Mucosa of descending colon (tissue), 3 donors: ENCODE measurements around the gene CNTN4. TPM values are rescaled to one million over a fixed set of nuclear protein-coding genes. Genes with fewer than 3 reads are reported as not detected.

Experiments used
- ATAC-seq: fragments of 200-7000 bp; cut with Tn5 transposase; one replicate; pipeline ENCODE4 v1.9.1; 2020; ENCODE audit warnings: mild to moderate bottlenecking, moderate library complexity
- DNase-seq, 3 donors: peaks; one replicate each; pipeline ENCODE4 v3.0.0-alpha.2; 2020
- H3K36me3 ChIP-seq: fragments of 200-600 bp; one replicate; pipeline ENCODE4 v1.8.0; 2021; ENCODE audit warnings: low read depth, mild to moderate bottlenecking
- H3K4me1 ChIP-seq: fragments of 200-600 bp; one replicate; pipeline ENCODE4 v1.8.0; 2021; ENCODE audit warnings: low read depth, mild to moderate bottlenecking
- H3K4me3 ChIP-seq: fragments of 200-600 bp; one replicate; pipeline ENCODE4 v1.8.0; 2021; ENCODE audit warnings: mild to moderate bottlenecking
- H3K9me3 ChIP-seq: fragments of 200-600 bp; one replicate; pipeline ENCODE4 v1.8.0; 2021; ENCODE audit warnings: mild to moderate bottlenecking
- intact Hi-C, 2 donors: fragments of 100-400 bp; cut with DNase I in 1 of 2; cut with micrococcal nuclease in 1 of 2; formaldehyde crosslinking; loops; one replicate each; pipeline versions ENCODE4 v1.11.0 to v1.11.1; 2022; cut with DNase I, micrococcal nuclease
- total RNA-seq, 3 donors: library from RNA; stranded (reverse); fragmentation: NEBNext Ultra II Directional in 2 of 3; extraction: Animal tissue kit (Norgen Biotek cat#: 25700) in 2 of 3; gene quantifications; one replicate each; pipeline versions ENCODE4 v1.2.1 to v1.2.4, GENCODE V29; 2021 to 2023
- TF ChIP-seq, protein P1 (sequence below): fragments of 200-600 bp; IDR thresholded peaks from one replicate; pipeline ENCODE4 v1.8.0; 2022; ENCODE audit warnings: antibody characterized with exemption, mild to moderate bottlenecking
- donor health status: DM: no; HTN: no; CAD: no; lungs with moderate emphysema.
- donor health status: DM: no; HTN: no; CAD: no.
- donor health status: DM: no; HTN: yes; CAD: no.

The CNTN4 gene
- total RNA-seq, 3 donors from 2014 or later, result 7.8 to 41.1 (median 13.4) TPM

DNA sequence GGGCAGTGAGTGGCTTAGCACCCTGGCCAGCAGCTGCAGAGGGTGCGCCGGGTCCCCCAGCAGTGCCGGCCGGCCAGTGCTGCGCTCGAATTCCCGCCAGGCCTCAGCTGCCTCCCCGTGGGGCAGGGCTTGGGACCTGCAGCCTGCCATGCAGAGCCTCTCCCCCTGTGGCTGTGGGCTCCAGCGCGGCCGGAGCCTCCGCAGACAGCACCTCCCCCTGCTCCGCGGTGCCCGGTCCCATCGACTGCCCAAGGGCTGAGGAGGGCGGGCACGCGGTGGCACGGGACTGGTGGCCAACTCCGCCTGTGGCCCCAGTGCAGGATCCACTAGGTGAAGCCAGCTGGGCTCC lies 386.3 kb downstream of the CNTN4 start:
- H3K4me3 ChIP-seq, result no peak overlapping the region
- intact Hi-C loops, result no loop called here
- H3K36me3 ChIP-seq, result no peaks in the 10 kb centered on the region
- ATAC-seq (no peak), DNase-seq (no peak)
- TF ChIP-seq, protein P1, sequence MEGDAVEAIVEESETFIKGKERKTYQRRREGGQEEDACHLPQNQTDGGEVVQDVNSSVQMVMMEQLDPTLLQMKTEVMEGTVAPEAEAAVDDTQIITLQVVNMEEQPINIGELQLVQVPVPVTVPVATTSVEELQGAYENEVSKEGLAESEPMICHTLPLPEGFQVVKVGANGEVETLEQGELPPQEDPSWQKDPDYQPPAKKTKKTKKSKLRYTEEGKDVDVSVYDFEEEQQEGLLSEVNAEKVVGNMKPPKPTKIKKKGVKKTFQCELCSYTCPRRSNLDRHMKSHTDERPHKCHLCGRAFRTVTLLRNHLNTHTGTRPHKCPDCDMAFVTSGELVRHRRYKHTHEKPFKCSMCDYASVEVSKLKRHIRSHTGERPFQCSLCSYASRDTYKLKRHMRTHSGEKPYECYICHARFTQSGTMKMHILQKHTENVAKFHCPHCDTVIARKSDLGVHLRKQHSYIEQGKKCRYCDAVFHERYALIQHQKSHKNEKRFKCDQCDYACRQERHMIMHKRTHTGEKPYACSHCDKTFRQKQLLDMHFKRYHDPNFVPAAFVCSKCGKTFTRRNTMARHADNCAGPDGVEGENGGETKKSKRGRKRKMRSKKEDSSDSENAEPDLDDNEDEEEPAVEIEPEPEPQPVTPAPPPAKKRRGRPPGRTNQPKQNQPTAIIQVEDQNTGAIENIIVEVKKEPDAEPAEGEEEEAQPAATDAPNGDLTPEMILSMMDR, result no peak
- H3K4me1 ChIP-seq, result no peaks in the 10 kb centered on the region
- no peaks in the 10 kb centered on the region for H3K9me3 ChIP-seq

DNA sequence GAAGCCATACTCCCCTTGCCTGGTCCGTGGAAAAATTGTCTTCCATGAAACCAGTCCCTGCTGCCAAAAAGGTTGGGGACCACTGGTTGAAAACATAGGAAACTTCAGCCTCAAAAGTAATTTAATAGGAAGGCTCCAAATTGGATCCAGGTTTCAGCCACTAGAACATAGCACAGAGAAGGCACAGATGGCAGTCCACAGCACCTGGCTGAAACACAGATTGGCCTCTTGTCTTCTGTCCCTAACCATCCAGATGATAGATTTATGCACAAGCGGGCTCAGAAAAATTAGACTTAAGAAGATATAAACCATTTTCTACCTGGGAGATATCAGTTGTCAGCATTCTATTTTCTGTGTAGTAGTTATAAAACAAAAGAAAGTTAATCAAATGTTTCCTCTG lies 397.1 kb downstream of the CNTN4 start:
- DNase-seq (no peak), ATAC-seq (no peak)
- Histone ChIP-seq H3K4me3 (no peak overlapping the region), H3K4me1 (no peaks in the 10 kb centered on the region), H3K9me3 (no peaks in the 10 kb centered on the region), H3K36me3 (no peaks in the 10 kb centered on the region)
- TF ChIP-seq, protein P1, result no peak
- intact Hi-C loops, result no loop called here

DNA sequence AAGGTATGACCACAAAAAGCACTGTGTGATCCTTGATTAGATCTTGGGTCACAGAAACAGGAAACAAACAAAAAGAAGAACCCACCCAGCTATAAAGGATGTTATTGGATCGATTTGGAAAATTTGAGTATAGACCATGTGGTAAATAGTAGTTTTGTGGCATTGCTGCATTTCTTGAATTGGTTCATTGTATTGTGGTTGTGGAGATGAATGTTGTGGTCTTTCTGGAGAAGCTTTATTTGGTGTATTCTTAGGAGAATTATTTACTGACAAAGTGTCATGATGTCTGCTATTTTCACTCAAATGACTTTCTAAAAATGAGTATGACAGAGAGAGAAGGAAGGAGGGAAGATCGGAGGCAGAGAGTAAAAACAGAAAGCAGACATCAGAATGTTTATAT lies 406.2 kb downstream of the CNTN4 start:
- Histone ChIP-seq H3K9me3 (no peaks in the 10 kb centered on the region), H3K4me3 (no peak overlapping the region), H3K36me3 (no peaks in the 10 kb centered on the region), H3K4me1 (no peaks in the 10 kb centered on the region)
- ATAC-seq (no peak), DNase-seq (no peak)
- TF ChIP-seq, protein P1, result no peak
- intact Hi-C loops, result no loop called here

DNA sequence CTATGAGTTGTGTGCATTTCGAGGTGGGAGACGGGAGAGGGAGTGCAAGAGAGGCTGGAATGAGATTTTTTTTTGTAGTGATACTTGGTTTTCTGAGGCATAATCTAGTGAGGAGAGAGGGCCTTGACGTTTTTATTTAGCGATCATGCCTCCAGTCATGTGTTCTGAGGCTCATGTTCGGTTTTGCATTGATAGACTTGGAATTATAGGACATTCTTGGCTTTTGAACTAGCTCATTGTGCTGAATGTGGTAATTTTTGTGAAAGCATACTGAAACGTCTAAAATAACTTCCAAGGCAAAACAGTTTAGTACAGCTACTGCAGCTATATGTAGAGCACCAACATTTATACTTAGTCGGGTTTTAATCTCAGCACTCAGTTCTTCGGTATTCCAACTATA lies 408.1 kb downstream of the CNTN4 start:
- no peak for DNase-seq
- TF ChIP-seq, protein P1, result no peak
- no peaks in the 10 kb centered on the region for H3K4me1 ChIP-seq
- intact Hi-C loops, result no loop called here
- no peak for ATAC-seq
- H3K9me3 ChIP-seq, result no peaks in the 10 kb centered on the region
- no peaks in the 10 kb centered on the region for H3K36me3 ChIP-seq
- no peak overlapping the region for H3K4me3 ChIP-seq

DNA sequence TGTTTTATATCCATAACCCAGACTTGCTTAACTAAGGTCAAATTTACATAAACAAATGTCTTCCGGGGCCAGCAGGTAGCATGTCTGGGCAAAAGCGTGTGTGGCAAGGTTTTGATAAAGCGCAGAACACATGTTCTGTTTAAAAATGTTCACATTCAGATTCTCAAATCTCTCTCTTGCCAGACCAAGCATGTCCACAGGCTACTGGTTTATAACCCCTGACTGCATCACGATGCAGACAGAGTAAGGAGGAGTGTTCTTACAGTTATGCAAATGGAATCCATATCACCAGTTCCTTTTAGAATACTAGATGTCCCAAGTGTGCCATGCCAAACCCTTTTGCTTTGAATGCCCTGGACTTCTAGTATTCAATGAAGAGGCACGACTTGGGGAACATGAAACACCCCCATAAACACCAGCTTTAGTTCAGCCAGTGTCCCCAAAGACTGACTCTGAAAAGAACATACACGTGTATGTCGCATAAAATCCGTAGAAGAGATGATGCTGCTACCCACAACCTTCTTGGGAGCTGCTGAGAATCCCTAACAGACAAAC lies 412.0 kb downstream of the CNTN4 start:
- TF ChIP-seq, protein P1, result no peak
- no peak overlapping the region for H3K4me3 ChIP-seq
- intact Hi-C loops, result no loop called here
- no peaks in the 10 kb centered on the region for H3K36me3 ChIP-seq
- ATAC-seq, result no peak
- no peak for DNase-seq
- H3K9me3 ChIP-seq, result no peaks in the 10 kb centered on the region
- H3K4me1 ChIP-seq, result no peaks in the 10 kb centered on the region

DNA sequence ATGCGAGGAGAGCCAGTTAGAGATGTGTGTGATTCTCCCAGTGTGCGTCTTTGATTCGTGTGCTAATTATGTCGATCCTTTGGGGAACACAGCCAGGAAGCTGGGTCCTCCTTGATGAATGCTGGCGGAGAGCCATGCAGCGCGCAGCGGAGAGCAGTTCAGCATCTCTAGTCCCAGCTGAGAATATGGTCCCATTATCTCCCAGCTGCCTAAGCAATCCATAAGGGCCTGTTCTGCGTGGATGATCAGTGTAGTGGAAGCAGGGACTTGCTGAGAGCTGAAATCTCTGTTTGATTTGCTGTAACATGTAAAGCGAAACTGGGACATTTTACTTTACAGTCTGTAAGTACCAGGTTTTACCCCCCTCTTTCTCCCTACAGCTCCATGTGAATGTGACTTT lies 412.7 kb downstream of the CNTN4 start:
- Histone ChIP-seq H3K9me3 (no peaks in the 10 kb centered on the region), H3K36me3 (no peaks in the 10 kb centered on the region), H3K4me1 (no peaks in the 10 kb centered on the region), H3K4me3 (no peak overlapping the region)
- intact Hi-C loops, result no loop called here
- DNase-seq (no peak), ATAC-seq (no peak)
- TF ChIP-seq, protein P1, result no peak
